Stimulated activated CD4-positive, alpha-beta T cell treated with anti-CD3 and anti-CD28 coated beads, Interleukin-1b, Interleukin-23, amount 100 ng/mL, for 48 hours (primary cell): ENCODE measurements around the gene CMTM4.
"Not testable (repeated sequence)": the region's sequence is repeated elsewhere in the genome, so short reads cannot be mapped to it uniquely, and the experiment has no call there.

Experiments used
- DNase-seq: peaks from one replicate; pipeline ENCODE4 v3.0.0-alpha.2; 2020

The CMTM4 gene

GRCh38 chr16:66588981-66589713 is 107.4 kb downstream of the CMTM4 start:
- peak; percentile 75 for DNase-seq

- no peak for DNase-seq
Observed at GRCh38 chr16:66587881-66588600, 108.5 kb downstream of the CMTM4 start.

DNA sequence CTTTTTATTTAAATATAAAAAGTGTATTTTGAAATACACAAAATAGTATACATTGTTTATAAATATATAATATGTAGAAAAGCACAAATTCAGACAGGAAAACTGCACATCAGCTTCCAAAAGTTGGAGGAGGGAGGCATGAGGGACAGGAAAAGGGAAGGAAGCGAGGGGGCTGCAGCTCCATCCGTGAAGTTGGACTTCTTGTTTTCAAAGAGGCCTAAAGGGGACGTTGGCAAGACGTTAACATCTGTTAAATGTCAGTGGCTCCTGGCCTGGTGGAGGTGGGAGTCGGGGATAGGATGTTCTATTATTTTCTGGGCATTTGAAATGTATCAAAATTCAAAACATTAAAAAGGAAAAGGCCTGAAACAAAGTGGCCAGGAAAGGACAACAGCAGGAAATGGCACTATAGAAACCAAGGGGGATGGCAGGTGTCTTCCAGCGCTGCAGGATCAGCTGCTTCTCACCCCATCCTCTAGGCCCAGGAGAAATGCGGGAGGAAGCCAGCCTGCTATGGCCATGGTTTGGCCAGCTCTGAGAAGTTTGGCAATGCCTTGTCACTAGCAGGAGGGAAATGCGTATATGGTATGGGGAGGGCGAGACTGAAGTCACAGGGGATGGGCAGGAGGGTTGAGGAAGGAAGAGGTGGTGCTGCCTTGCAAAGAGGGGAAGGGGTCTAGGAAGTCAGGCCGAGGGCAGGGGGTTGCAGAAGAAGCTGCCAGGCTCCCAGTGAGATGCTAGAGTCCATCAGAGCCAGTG is 110.9 kb downstream of the CMTM4 start:
- DNase-seq = no peak

GRCh38 chr16:66581246-66581952 is 115.1 kb downstream of the CMTM4 start:
- DNase-seq = no peak

- DNase-seq = no peak
Observed at GRCh38 chr16:66580605-66581209, 115.8 kb downstream of the CMTM4 start.

DNA sequence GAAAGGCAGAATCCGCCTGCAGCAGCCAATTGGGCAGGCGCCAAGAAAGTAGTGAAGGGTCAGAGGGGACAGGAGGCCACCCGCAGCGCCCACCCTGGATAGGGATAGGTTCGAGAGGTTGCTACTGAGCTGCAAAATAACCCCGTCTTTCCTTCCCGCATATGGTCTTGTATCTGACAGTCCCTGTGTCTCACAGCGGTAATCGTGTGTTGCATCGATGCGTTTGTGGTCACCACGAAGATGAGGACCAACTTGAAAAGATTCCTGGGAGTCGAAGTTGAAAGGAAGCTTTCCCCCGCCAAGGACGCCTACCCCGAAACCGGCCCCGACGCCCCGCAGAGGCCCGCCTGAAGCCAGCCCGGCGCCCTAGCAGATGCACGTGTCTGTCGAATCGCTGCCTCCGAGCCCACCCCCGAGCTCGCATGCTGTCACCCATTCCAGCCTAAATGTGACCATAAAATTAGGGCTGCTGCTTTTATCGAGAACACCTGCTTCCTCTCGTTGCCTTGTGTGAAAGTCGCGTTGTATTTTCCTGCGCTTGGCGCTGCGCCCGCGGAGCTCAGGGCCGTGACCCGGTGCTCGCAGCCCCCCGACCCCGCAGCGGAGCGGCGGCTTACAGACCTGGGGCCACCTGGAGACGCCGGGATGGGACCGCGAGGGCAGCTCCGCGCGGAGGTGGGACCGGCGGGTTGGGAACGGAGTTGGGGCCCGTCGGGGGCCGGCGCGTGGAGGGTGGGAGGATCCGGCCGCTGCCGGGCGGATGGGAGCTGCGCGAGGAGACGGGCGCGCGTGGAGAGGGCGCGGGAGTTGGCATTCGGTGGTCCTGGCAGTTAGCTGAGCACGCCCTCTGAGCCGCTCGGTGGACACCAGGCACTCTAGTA is 117.7 kb downstream of the CMTM4 start, which contains the start of gene CMTM2:
CMTM2 (plus strand) TSS at position 813 of the 881 bp plus-strand sequence. CDS start 145 bp downstream, outside the sequence.
- no peak for DNase-seq

GRCh38 chr16:66576296-66576695 is 120.2 kb downstream of the CMTM4 start:
- no peak for DNase-seq

- no peak for DNase-seq
Observed at GRCh38 chr16:66575060-66575459, 121.5 kb downstream of the CMTM4 start.

DNA sequence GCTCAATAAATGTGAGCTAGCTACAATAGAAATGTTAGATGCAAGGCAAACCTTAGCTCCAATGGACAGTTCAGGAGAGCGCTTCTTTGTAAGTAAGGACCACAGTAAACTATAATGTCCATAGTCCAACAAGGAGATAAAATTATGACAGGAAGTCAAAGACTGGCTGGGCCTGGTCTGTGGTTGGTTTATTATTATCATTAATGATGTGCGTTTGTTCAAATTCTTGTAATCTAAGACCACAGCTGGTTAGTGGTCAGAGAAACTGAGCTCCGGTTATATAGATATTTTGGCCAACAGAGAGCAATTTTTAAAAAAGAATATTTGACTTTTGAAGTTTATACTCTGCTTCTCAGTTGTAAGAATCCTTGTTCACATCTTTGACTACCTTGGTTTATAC is 122.0 kb downstream of the CMTM4 start:
- DNase-seq = no peak

DNA sequence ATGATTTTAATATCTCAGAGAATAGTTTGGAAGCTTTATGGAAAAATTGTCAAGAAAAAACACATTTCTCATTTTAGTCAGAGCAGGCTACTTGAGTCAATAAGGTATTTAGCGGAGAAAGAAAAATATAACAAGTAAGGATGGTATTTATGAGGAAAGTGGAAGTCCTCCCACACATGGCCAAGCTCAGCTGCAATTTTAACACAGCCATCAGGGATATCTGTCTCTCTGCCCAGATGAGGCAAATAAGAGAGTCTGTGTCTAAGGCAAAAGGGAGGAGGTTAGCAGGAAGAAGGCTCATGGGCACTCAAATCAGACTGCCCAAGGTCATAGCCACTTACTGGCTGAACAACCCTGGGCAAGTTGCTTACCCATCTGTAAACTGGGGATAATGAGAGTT is 122.5 kb downstream of the CMTM4 start:
- DNase-seq = no peak

DNA sequence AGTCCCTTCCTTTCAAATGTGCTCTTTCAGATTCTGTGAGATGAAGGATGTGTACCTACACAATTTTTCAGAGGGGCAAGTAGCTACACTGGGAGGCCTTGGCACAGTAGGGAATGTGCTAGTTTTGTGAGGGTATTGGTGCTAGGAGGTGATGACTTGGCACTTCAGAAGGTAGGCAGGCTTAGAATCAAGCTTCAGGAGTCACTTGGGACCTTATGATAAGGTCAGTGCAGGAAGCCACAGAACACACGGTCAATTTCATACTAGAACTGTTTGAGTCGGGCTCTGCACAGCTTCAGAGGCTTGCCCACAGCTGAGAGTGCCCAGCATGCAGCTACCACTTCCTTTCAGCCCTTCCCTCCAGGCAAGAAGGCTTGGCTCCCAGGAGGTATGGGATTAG is 124.2 kb downstream of the CMTM4 start:
- DNase-seq = no peak

- DNase-seq = no peak
Observed at GRCh38 chr16:66569827-66570405, 126.6 kb downstream of the CMTM4 start.

DNA sequence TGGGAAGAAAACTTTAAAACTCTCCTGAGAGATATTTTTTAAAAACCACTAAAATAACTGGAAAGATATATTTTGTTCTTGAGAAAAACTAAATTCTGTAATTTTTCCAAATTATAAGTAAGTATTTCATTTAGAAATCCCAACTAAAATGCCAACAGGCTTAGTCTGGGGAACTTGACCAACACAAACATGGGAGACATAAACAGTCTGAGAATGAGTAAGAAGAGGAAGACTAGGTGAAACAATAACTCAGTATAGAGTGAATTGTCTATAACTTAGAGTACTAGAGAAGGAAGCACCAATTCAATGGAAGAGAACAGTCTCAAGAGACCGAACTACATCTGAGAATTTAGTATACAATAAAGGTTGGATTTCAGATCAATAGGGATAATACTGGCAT is 127.4 kb downstream of the CMTM4 start:
- DNase-seq = no peak

DNA sequence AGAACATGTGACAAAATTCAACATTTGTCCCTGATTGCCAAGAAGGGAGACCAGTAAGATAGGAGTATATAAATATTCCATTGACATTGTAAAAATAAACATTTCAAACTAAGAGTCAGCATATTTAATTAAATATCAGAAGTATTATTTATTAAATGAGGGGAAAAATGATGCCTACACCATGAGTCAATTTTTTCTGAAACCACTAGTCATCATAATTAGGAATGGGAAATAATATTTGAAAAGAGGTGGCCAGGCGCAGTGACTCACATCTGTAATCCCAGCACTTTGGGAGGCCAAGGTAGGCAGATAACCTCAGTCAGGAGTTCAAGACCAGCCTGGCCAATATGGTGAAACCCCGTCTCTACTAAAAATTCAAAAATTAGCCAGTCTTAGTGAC is 128.2 kb downstream of the CMTM4 start:
- no peak for DNase-seq

DNA sequence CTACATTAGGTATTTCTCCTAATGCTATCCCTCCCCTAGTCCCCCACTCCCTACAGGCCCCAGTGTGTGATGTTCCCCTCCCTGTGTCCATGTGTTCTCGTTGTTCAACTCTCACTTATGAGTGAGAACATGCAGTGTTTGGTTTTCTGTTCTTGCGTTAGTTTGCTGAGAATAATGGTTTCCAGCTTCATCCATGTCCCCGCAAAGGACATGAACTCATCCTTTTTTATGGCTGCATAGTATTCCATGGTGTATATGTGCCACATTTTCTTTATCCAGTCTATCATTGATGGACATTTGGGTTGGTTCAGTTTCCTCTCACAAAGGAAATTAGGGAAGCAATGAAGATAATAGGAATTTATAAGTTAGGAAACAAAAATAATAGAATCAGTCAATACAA is 129.3 kb downstream of the CMTM4 start:
- DNase-seq = not testable (repeated sequence)

GRCh38 chr16:66566051-66566901 is 130.3 kb downstream of the CMTM4 start, which contains the start of gene CMTM1:
Gene CMTM1, plus strand, starts transcription at chr16:66566439. Its CDS starts 75 bp downstream, at chr16:66566514.
- no peak for DNase-seq
